ENCODE data around the gene NGFR. TPM values are rescaled to one million over a fixed set of nuclear protein-coding genes. Genes with fewer than 3 reads are reported as not detected.

NGFR gene
- total and polyA plus RNA-seq, 3 donors from 2014 or later, result 11.3 to 21.5 (median 20.6) TPM

DNA sequence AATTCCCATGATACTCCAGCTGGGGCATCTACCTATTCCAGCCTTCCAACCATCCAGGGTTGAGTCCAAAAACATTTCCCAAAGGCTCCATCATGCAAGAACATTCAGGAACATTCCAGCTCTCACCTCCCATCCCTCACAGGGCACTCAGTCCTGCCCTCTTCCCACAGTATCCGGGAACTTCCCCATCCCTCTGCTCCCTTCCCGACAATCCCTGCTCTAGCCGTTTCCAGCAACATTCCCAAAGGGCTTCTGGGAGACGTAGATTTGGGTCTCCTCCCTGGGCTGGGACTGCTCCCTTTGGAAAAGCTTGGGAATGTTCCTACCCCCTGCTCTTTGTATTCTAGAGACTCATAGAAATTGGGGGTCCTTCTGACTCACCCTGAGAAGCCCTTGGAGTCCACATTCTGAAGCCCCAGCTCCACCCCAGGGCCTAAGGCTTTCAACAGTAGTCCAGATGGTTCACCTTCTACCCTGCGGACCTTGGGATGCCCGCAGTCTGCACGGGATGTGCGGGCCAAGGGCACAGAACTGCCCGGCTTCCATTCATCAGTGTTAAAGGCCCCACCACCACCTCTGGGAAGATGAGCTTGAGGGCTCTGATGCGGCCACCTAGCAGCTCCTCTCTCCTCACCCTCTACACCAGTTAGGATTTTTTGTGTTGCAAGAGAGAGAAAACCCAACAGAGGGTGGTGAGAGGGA lies 25.4 kb downstream of the NGFR start:
- Histone ChIP-seq H3K27me3 (no peaks in the 10 kb centered on the region), H3K4me1 (peaks cover 22% of the 10 kb centered on the region), H3K9me3 (no peaks in the 10 kb centered on the region), H3K36me3 (ENCODE audit: low read depth, missing control alignments) (no peaks in the 10 kb centered on the region), H3K4me3 (no peak overlapping the region), H3K27ac (peak overlapping the region in 1 of 2 donors; percentile 66)
- TF ChIP-seq, protein P1, sequence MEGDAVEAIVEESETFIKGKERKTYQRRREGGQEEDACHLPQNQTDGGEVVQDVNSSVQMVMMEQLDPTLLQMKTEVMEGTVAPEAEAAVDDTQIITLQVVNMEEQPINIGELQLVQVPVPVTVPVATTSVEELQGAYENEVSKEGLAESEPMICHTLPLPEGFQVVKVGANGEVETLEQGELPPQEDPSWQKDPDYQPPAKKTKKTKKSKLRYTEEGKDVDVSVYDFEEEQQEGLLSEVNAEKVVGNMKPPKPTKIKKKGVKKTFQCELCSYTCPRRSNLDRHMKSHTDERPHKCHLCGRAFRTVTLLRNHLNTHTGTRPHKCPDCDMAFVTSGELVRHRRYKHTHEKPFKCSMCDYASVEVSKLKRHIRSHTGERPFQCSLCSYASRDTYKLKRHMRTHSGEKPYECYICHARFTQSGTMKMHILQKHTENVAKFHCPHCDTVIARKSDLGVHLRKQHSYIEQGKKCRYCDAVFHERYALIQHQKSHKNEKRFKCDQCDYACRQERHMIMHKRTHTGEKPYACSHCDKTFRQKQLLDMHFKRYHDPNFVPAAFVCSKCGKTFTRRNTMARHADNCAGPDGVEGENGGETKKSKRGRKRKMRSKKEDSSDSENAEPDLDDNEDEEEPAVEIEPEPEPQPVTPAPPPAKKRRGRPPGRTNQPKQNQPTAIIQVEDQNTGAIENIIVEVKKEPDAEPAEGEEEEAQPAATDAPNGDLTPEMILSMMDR (IDR thresholded peaks at IDR 0.05), result no peak
- no peak for TF ChIP-seq POLR2A (IDR thresholded peaks at IDR 0.05)
- 72 to 76% methylated on average over 10 of the region's 10 CpGs for WGBS, 2 donors
- intact Hi-C loops (cut with DNase I; ENCODE audit: low total_unique reads), result no loop called here
- peak; percentile 32 for DNase-seq

DNA sequence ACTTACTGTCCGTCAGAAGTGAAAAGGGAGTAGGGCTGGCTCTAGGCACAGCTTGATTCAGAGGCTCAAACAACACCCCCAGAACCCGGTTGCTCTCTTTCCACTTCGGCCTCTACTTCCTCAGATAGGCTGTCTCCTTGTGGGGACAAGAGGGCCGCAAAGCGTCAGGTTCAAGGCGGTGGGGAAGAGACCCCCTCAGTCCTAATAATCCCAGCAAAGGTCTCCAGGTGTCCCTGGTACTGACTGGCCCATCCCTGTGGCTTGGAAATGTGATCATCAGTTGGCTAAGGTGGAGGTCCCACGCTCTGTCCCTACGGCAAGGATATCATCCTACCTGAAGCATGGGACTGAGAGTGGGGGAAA lies 26.0 kb downstream of the NGFR start:
- 89 to 94% methylated on average over 8 of the region's 8 CpGs for WGBS, 2 donors
- H3K36me3 ChIP-seq (ENCODE audit: low read depth, missing control alignments), result no peaks in the 10 kb centered on the region
- H3K27me3 ChIP-seq, result no peaks in the 10 kb centered on the region
- H3K9me3 ChIP-seq, result no peaks in the 10 kb centered on the region
- intact Hi-C loops (cut with DNase I; ENCODE audit: low total_unique reads), result no loop called here
- H3K27ac ChIP-seq, result peak overlapping the region; percentile 7 to 66
- no peak overlapping the region for H3K4me3 ChIP-seq
- no peak for DNase-seq
- peaks cover 17% of the 10 kb centered on the region for H3K4me1 ChIP-seq
- TF ChIP-seq, protein P1 (IDR thresholded peaks at IDR 0.05), result no peak
- TF ChIP-seq POLR2A (IDR thresholded peaks at IDR 0.05), result no peak

DNA sequence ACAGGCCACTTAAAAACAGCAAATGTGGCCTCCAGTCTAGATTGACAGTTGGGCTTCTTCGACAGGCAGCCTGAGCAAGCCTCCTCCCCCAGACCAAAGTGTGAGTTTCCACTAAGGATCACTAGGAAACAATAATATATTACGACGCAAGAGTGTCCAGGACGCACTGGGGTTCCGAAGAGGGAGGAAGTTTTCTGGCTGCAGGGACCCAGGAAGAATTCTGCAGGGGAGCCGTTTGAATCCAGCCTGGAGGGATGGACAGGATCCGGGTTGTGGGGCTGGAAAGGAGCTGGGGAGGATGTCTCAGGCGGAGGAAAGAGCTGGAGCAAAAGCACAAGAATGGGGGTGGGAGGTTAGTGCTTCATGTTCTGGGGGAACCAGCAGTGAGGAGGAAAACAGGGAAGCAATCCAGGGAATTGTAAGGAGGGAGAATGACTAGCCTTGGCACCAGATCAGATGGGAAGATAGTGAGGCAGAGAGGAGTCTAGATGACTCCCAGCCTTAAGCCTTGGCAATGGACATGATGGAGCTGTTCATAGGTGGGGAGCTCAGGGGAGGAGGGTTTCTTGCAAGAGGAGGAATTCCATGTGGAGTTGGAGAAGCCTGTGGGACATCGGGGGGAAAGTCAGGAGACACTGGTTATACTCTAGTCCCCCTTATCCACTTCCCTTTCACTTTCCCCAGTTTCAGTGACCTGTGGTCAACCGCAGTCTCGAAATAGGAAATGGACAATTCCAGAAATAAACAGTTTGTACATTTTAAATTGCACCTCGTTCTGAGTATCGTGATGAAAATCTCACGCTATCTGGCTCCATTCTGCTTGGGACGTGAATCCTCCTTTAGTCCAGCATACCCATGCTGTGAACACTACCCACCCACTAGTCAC lies 26.6 kb downstream of the NGFR start:
- Histone ChIP-seq H3K27ac (peak overlapping the region; percentile 7 to 66), H3K4me3 (no peak overlapping the region), H3K4me1 (peaks cover 15% of the 10 kb centered on the region), H3K9me3 (no peaks in the 10 kb centered on the region), H3K36me3 (ENCODE audit: low read depth, missing control alignments) (no peaks in the 10 kb centered on the region), H3K27me3 (no peaks in the 10 kb centered on the region)
- intact Hi-C loops (cut with DNase I; ENCODE audit: low total_unique reads), result no loop called here
- WGBS, 2 donors, result 57 to 60% methylated on average over 15 of the region's 15 CpGs
- TF ChIP-seq, protein P1 (IDR thresholded peaks at IDR 0.05), result no peak
- no peak for TF ChIP-seq POLR2A (IDR thresholded peaks at IDR 0.05)
- DNase-seq, result no peak

DNA sequence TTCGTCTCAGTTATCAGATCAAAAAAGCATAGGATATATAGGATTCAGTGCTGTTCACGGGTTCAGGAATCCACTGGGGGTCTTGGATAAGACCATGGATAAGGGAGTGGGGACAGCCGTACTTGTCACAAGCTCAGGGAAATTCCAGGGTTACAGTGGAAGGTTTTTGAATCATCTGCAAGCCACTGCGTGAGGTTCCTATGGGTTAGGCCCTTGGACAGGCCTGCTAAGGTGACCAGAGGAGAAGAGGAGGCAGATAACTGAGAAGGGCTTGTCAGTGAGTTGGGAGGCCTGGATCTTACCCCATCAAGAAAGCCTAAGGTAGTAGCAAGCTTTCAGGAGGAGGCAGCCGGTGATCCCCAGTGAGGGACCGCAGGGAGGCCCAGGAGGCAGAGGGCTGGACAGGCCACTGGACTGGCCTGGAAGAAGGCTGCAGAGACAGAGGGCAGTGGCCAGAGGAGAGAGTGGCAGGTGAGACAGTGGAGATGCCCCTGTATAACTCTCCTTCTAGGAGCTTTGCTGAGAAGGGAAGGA lies 27.3 kb downstream of the NGFR start:
- DNase-seq, result no peak
- no peaks in the 10 kb centered on the region for H3K9me3 ChIP-seq
- no peak overlapping the region for H3K27ac ChIP-seq
- H3K36me3 ChIP-seq (ENCODE audit: low read depth, missing control alignments), result no peaks in the 10 kb centered on the region
- H3K4me1 ChIP-seq, result peaks cover 15% of the 10 kb centered on the region
- no peaks in the 10 kb centered on the region for H3K27me3 ChIP-seq
- 71 to 82% methylated on average over 6 of the region's 6 CpGs for WGBS, 2 donors
- no peak for TF ChIP-seq POLR2A (IDR thresholded peaks at IDR 0.05)
- TF ChIP-seq, protein P1 (IDR thresholded peaks at IDR 0.05), result no peak
- intact Hi-C loops (cut with DNase I; ENCODE audit: low total_unique reads), result no loop called here
- H3K4me3 ChIP-seq, result no peak overlapping the region

Measured in testis (tissue), 3 donors.